Stomach (tissue), 4 donors: Measurements from ENCODE around the gene RHBDF1.
"Not testable (repeated sequence)": the region's sequence is repeated elsewhere in the genome, so short reads cannot be mapped to it uniquely, and the experiment has no call there.

ENCODE experiments used
- CTCF ChIP-seq, 7 experiments: fragments of 450-650 bp in 4 of 7; fragments of 200-600 bp in 3 of 7; sonication (generic) in 3 of 7; IDR thresholded peaks; one replicate each; pipeline ENCODE4 v1.5.1; 2016 to 2019; ENCODE audit warnings: antibody characterized with exemption in 7 of 7, control low read depth in 2 of 7, mild to moderate bottlenecking in 1 of 7
- EP300 ChIP-seq: sonication (generic); formaldehyde crosslinking; IDR thresholded peaks from one replicate; pipeline ENCODE4 v1.6.1; 2017; ENCODE audit warnings: antibody characterized with exemption
- POLR2A ChIP-seq, 4 donors: fragments of 450-650 bp; IDR thresholded peaks; one replicate each; pipeline ENCODE4 v1.6.1; 2016; ENCODE audit warnings: antibody characterized with exemption in 4 of 4, control low read depth in 2 of 4, mild to moderate bottlenecking in 1 of 4, moderate library complexity in 1 of 4
- POLR2AphosphoS5 ChIP-seq, 3 donors: sonication (generic); formaldehyde crosslinking; IDR thresholded peaks; one replicate each; pipeline ENCODE4 v1.6.1; 2016; ENCODE audit warnings: antibody characterized with exemption in 3 of 3

GRCh38 chr16:46510-46909 lies 25.9 kb downstream of the RHBDF1 start:
- TF ChIP-seq POLR2AphosphoS5 (IDR thresholded peaks at IDR 0.05); POLR2A (IDR thresholded peaks at IDR 0.05); CTCF (IDR thresholded peaks at IDR 0.05); EP300: not testable (repeated sequence)
